HEK293 (cell line): ENCODE results near the gene TNN.
A peak's percentile ranks its signal among the peaks of the same experiment; 100 is the strongest.

Experiments used
- EGR2 ChIP-seq: fragments of 450-650 bp; formaldehyde crosslinking; IDR thresholded peaks from 2 replicates; pipeline ENCODE4 v1.5.1; 2016; ENCODE audit warnings: low read depth, missing biosample characterization, missing genetic modification characterization
- GLIS2 ChIP-seq: fragments of 450-650 bp; formaldehyde crosslinking; IDR thresholded peaks from 2 replicates; pipeline ENCODE4 v1.5.1; 2016; ENCODE audit warnings: missing biosample characterization, missing genetic modification characterization
- HIC1 ChIP-seq: fragments of 450-650 bp; formaldehyde crosslinking; IDR thresholded peaks from 2 replicates; pipeline ENCODE4 v1.5.1; 2016; ENCODE audit warnings: missing biosample characterization, missing genetic modification characterization
- KLF1 ChIP-seq: fragments of 450-650 bp; formaldehyde crosslinking; IDR thresholded peaks from 2 replicates; pipeline ENCODE4 v1.5.1; 2016; ENCODE audit warnings: missing biosample characterization, missing genetic modification characterization
- PRDM1 ChIP-seq: fragments of 450-650 bp; formaldehyde crosslinking; IDR thresholded peaks from 2 replicates; pipeline ENCODE4; 2016; ENCODE audit warnings: missing biosample characterization, missing genetic modification characterization
- PRDM4 ChIP-seq: fragments of 450-650 bp; formaldehyde crosslinking; IDR thresholded peaks from 2 replicates; pipeline ENCODE4 v1.5.1; 2017; ENCODE audit warnings: missing biosample characterization, missing genetic modification characterization
- SCRT1 ChIP-seq: fragments of 450-650 bp; formaldehyde crosslinking; IDR thresholded peaks from 2 replicates; pipeline ENCODE4 v1.5.1; 2016; ENCODE audit warnings: missing biosample characterization, missing genetic modification characterization, borderline replicate concordance
- SP2 ChIP-seq: fragments of 450-650 bp; formaldehyde crosslinking; IDR thresholded peaks from 2 replicates; pipeline ENCODE4 v1.5.1; 2016; ENCODE audit warnings: missing biosample characterization, missing genetic modification characterization
- ZBTB48 ChIP-seq: fragments of 450-650 bp; formaldehyde crosslinking; IDR thresholded peaks from 2 replicates; pipeline ENCODE4 v1.5.1; 2016; ENCODE audit warnings: missing biosample characterization, missing genetic modification characterization
- ZBTB8A ChIP-seq: fragments of 450-650 bp; formaldehyde crosslinking; IDR thresholded peaks from 2 replicates; pipeline ENCODE4 v1.5.1; 2016; ENCODE audit warnings: missing biosample characterization, missing genetic modification characterization
- ZFP3 ChIP-seq: fragments of 450-650 bp; formaldehyde crosslinking; IDR thresholded peaks from 2 replicates; pipeline ENCODE4 v1.5.1; 2016; ENCODE audit warnings: low read depth, missing biosample characterization, missing genetic modification characterization
- ZFP41 ChIP-seq: fragments of 450-650 bp; formaldehyde crosslinking; IDR thresholded peaks from 2 replicates; pipeline ENCODE4 v1.5.1; 2016; ENCODE audit warnings: missing biosample characterization, missing genetic modification characterization, borderline replicate concordance
- ZNF112 ChIP-seq: fragments of 450-650 bp; formaldehyde crosslinking; IDR thresholded peaks from 2 replicates; pipeline ENCODE4 v1.5.0; 2017; ENCODE audit warnings: missing biosample characterization, missing genetic modification characterization
- ZNF132 ChIP-seq: fragments of 450-650 bp; formaldehyde crosslinking; IDR thresholded peaks from 2 replicates; pipeline ENCODE4 v1.5.1; 2017; ENCODE audit warnings: missing biosample characterization, missing genetic modification characterization, borderline replicate concordance
- ZNF248 ChIP-seq: fragments of 450-650 bp; formaldehyde crosslinking; IDR thresholded peaks from 2 replicates; pipeline ENCODE4 v1.5.1; 2017; ENCODE audit warnings: missing biosample characterization, missing genetic modification characterization
- ZNF311 ChIP-seq: fragments of 450-650 bp; formaldehyde crosslinking; IDR thresholded peaks from 2 replicates; pipeline ENCODE4 v1.5.1; 2017; ENCODE audit warnings: missing biosample characterization, missing genetic modification characterization, borderline replicate concordance
- ZNF324 ChIP-seq: fragments of 450-650 bp; formaldehyde crosslinking; IDR thresholded peaks from 2 replicates; pipeline ENCODE4 v1.5.1; 2016; ENCODE audit warnings: missing biosample characterization, missing genetic modification characterization
- ZNF341 ChIP-seq: fragments of 450-650 bp; formaldehyde crosslinking; IDR thresholded peaks from 2 replicates; pipeline ENCODE4; 2016; ENCODE audit warnings: low read depth, missing biosample characterization, missing genetic modification characterization
- ZNF350 ChIP-seq: fragments of 450-650 bp; formaldehyde crosslinking; IDR thresholded peaks from 2 replicates; pipeline ENCODE4 v1.5.0; 2017; ENCODE audit warnings: missing biosample characterization, mild to moderate bottlenecking, missing genetic modification characterization
- ZNF366 ChIP-seq: fragments of 450-650 bp; formaldehyde crosslinking; conservative IDR thresholded peaks from 2 replicates; pipeline ENCODE4 v1.5.1; 2016; ENCODE audit warnings: missing biosample characterization, missing genetic modification characterization
- ZNF37A ChIP-seq: fragments of 450-650 bp; IDR thresholded peaks from 2 replicates; pipeline ENCODE4 v1.5.1; 2018; ENCODE audit warnings: missing biosample characterization, missing genetic modification characterization
- ZNF433 ChIP-seq: fragments of 450-650 bp; formaldehyde crosslinking; IDR thresholded peaks from 2 replicates; pipeline ENCODE4 v1.5.1; 2016; ENCODE audit warnings: missing biosample characterization, missing genetic modification characterization, low read depth
- ZNF518A ChIP-seq: fragments of 450-650 bp; formaldehyde crosslinking; conservative IDR thresholded peaks from 2 replicates; pipeline ENCODE4 v1.5.1; 2016; ENCODE audit warnings: low read depth, missing biosample characterization, missing genetic modification characterization
- ZNF600 ChIP-seq: fragments of 450-650 bp; formaldehyde crosslinking; IDR thresholded peaks from 2 replicates; pipeline ENCODE4 v1.5.1; 2016; ENCODE audit warnings: missing biosample characterization, missing genetic modification characterization
- ZNF629 ChIP-seq: fragments of 450-650 bp; formaldehyde crosslinking; IDR thresholded peaks from 2 replicates; pipeline ENCODE4 v1.5.1; 2017; ENCODE audit warnings: missing biosample characterization, missing genetic modification characterization
- ZNF776 ChIP-seq: fragments of 450-650 bp; formaldehyde crosslinking; IDR thresholded peaks from 2 replicates; pipeline ENCODE4 v1.5.0; 2017; ENCODE audit warnings: missing biosample characterization, missing genetic modification characterization, borderline replicate concordance
- ZNF777 ChIP-seq: fragments of 450-650 bp; formaldehyde crosslinking; IDR thresholded peaks from 2 replicates; pipeline ENCODE4 v1.5.1; 2017; ENCODE audit warnings: missing biosample characterization, missing genetic modification characterization, borderline replicate concordance
- ZNF791 ChIP-seq: fragments of 450-650 bp; formaldehyde crosslinking; IDR thresholded peaks from 2 replicates; pipeline ENCODE4 v1.5.1; 2016; ENCODE audit warnings: missing biosample characterization, missing genetic modification characterization
- ZNF837 ChIP-seq: fragments of 450-650 bp; formaldehyde crosslinking; IDR thresholded peaks from 2 replicates; pipeline ENCODE4 v1.5.1; 2016; ENCODE audit warnings: missing biosample characterization, missing genetic modification characterization
- ZSCAN16 ChIP-seq: fragments of 450-650 bp; formaldehyde crosslinking; IDR thresholded peaks from 2 replicates; pipeline ENCODE4 v1.5.1; 2016; ENCODE audit warnings: missing biosample characterization, missing genetic modification characterization
- ZXDB ChIP-seq: fragments of 450-650 bp; formaldehyde crosslinking; IDR thresholded peaks from 2 replicates; pipeline ENCODE4 v1.5.1; 2016; ENCODE audit warnings: missing biosample characterization, missing genetic modification characterization

Gene TNN

GRCh38 chr1:175192630-175193526 lies 125.2 kb downstream of the TNN start, which contains the start of gene KIAA0040 (continued):
- no peak for TF ChIP-seq PRDM4
- TF ChIP-seq ZNF248 (tag by site-specific recombination), result no peak
- no peak; the same call in 1 of the 2 replicates for TF ChIP-seq ZNF518A (tag by site-specific recombination)
- TF ChIP-seq ZNF366 (tag by site-specific recombination), result no peak; the same call in 1 of the 2 replicates
- no peak for TF ChIP-seq ZNF350 (tag by site-specific recombination)
- no peak for TF ChIP-seq ZNF37A (tag by site-specific recombination)
- TF ChIP-seq ZFP3, result no peak
- TF ChIP-seq ZXDB (tag by site-specific recombination), result peak; percentile 77
- TF ChIP-seq ZNF777 (tag by site-specific recombination), result no peak
- TF ChIP-seq SP2 (tag by site-specific recombination), result peak; percentile 90
- peak; percentile 71 for TF ChIP-seq EGR2
- peak; percentile 77 for TF ChIP-seq ZNF341 (tag by site-specific recombination)
- no peak for TF ChIP-seq ZNF433 (tag by site-specific recombination)
- no peak for TF ChIP-seq ZNF311 (tag by site-specific recombination)
- peak; percentile 68 for TF ChIP-seq ZNF629 (tag by site-specific recombination)
- TF ChIP-seq ZNF791 (tag by site-specific recombination), result no peak
- TF ChIP-seq ZBTB8A, result peak; percentile 98
- TF ChIP-seq ZNF112 (tag by site-specific recombination), result no peak
- no peak for TF ChIP-seq ZNF776 (tag by site-specific recombination)
- no peak for TF ChIP-seq ZNF132 (tag by site-specific recombination)
- peak; percentile 84 for TF ChIP-seq HIC1 (tag by site-specific recombination)
- TF ChIP-seq ZNF837 (tag by site-specific recombination), result no peak
- TF ChIP-seq GLIS2 (tag by site-specific recombination), result peak; percentile 84
- 0 out of 2 replicates have a peak, but pooled peaks have one; percentile 41 for TF ChIP-seq ZNF324
- TF ChIP-seq ZFP41, result no peak
- TF ChIP-seq ZNF600 (tag by site-specific recombination), result peak; percentile 83
- TF ChIP-seq PRDM1 (tag by site-specific recombination), result no peak
- TF ChIP-seq ZSCAN16, result no peak
- peak; percentile 89 for TF ChIP-seq KLF1
- peak; percentile 15; the same call in 1 of the 2 replicates for TF ChIP-seq ZBTB48 (tag by site-specific recombination)
- TF ChIP-seq SCRT1 (tag by site-specific recombination), result no peak
